ENCODE measurements around the gene LMOD2. TPM values are rescaled to one million over a fixed set of nuclear protein-coding genes. Genes with fewer than 3 reads are reported as not detected.

LMOD2 gene
- total and polyA plus RNA-seq, 9 of the 15 experiments (the other 6 are each of a cell fraction or from before 2014, with no cell fraction given), result 0.04 TPM; not detected in 8

GRCh38 chr7:123624527-123625183 is 31.0 kb upstream of the LMOD2 start (continued):
- TF ChIP-seq U2AF1 (optimal IDR thresholded peaks at IDR 0.05; ENCODE audit: low read depth, low read length) (no peak), E2F3 (CRISPR knock-in tag; IDR thresholded peaks at IDR 0.05) (no peak), SMARCA4 (IDR thresholded peaks at IDR 0.05) (peak; percentile 71; the same call in 1 of the 2 replicates), ARID1B (IDR thresholded peaks at IDR 0.05) (peak; percentile 13; the same call in 1 of the 2 replicates), DPF2 (IDR thresholded peaks at IDR 0.05) (peak; percentile 47; the same call in 1 of the 2 replicates), MTA1 (IDR thresholded peaks at IDR 0.05; ENCODE audit: borderline replicate concordance) (0 out of 2 replicates have a peak, but pooled peaks have one; percentile 11), LEF1 (IDR thresholded peaks at IDR 0.05) (0 out of 2 replicates have a peak, but pooled peaks have one; percentile 30), CEBPG (CRISPR knock-in tag; IDR thresholded peaks at IDR 0.05) (peak; percentile 65; the same call in 1 of the 2 replicates), CEBPG (tag; conservative IDR thresholded peaks at IDR 0.05 in 1 of 2, IDR thresholded peaks at IDR 0.05 in 1 of 2) (no peak; a peak in 1 of 4 replicates), NBN (IDR thresholded peaks at IDR 0.05; ENCODE audit: low read depth) (peak; percentile 52), MNT (conservative IDR thresholded peaks at IDR 0.05) (0 out of 4 replicates have a peak, but pooled peaks of 1 of the 2 experiments have one; percentile 15), ZFPM2 (CRISPR knock-in tag; IDR thresholded peaks at IDR 0.05) (no peak), SMARCA5 (IDR thresholded peaks at IDR 0.05) (no peak; the same call in 1 of the 2 replicates), CHAMP1 (IDR thresholded peaks at IDR 0.05) (0 out of 2 replicates have a peak, but pooled peaks have one; percentile 52), HDAC1 (IDR thresholded peaks at IDR 0.05) (no peak), GATAD2B (IDR thresholded peaks at IDR 0.05; ENCODE audit: borderline replicate concordance) (peak; percentile 39; the same call in 1 of the 2 replicates), TAL1 (IDR thresholded peaks at IDR 0.05) (no peak), XRCC5 (IDR thresholded peaks at IDR 0.05; ENCODE audit: low read depth, low read length) (peak; percentile 89), NR4A1 (CRISPR knock-in tag; IDR thresholded peaks at IDR 0.05) (no peak), NR4A1 (tag; IDR thresholded peaks at IDR 0.05) (no peak), ZNF146 (CRISPR knock-in tag; IDR thresholded peaks at IDR 0.05; ENCODE audit: unreplicated experiment) (no peak), KDM2B (CRISPR knock-in tag; IDR thresholded peaks at IDR 0.05) (no peak)
